GM23248 (cell line): ENCODE results near the gene TLE4. TPM values are rescaled to one million over a fixed set of nuclear protein-coding genes. Genes with fewer than 3 reads are reported as not detected.
A peak's percentile ranks its signal among the peaks of the same experiment; 100 is the strongest.

ENCODE experiments used
- DNase-seq: peaks from one replicate; pipeline ENCODE4 v3.0.0-alpha.2; 2015
- H2AFZ ChIP-seq: fragments of 200-600 bp; sonication (generic); 2 replicates; pipeline ENCODE4 v1.6.1; 2016; ENCODE audit warnings: antibody characterized with exemption
- H3F3A ChIP-seq: fragments of 200-600 bp; sonication (generic); 2 replicates; pipeline ENCODE4 v1.6.1; 2016; ENCODE audit warnings: mild to moderate bottlenecking, antibody characterized with exemption, mixed run types; ENCODE audit not compliant: insufficient read depth
- H3K27ac ChIP-seq: fragments of 200-600 bp; sonication (generic); 2 replicates; pipeline ENCODE4 v1.5.1; 2016; ENCODE audit warnings: mild to moderate bottlenecking
- H3K27me3 ChIP-seq: fragments of 200-600 bp; sonication (generic); replicated peaks from 2 replicates; pipeline ENCODE4 v1.6.1; 2016; ENCODE audit warnings: mild to moderate bottlenecking; ENCODE audit not compliant: insufficient read depth
- H3K36me3 ChIP-seq: fragments of 200-600 bp; sonication (generic); 2 replicates; pipeline ENCODE4 v1.6.1; 2016; ENCODE audit warnings: low read depth, mild to moderate bottlenecking
- H3K4me1 ChIP-seq: fragments of 200-600 bp; sonication (generic); 2 replicates; pipeline ENCODE4 v1.6.1; 2016; ENCODE audit warnings: mild to moderate bottlenecking; ENCODE audit not compliant: insufficient read depth
- H3K4me2 ChIP-seq: fragments of 200-600 bp; sonication (generic); one replicate; pipeline ENCODE4 v1.6.1; 2016; ENCODE audit warnings: mild to moderate bottlenecking; ENCODE audit not compliant: unreplicated experiment
- H3K4me3 ChIP-seq: fragments of 200-600 bp; sonication (generic); 2 replicates; pipeline ENCODE4 v1.5.1; 2016; ENCODE audit warnings: mild to moderate bottlenecking
- H3K79me2 ChIP-seq: fragments of 200-600 bp; sonication (generic); 2 replicates; pipeline ENCODE4 v1.6.1; 2016; ENCODE audit warnings: mild to moderate bottlenecking; ENCODE audit not compliant: insufficient read depth
- H3K9ac ChIP-seq: fragments of 200-600 bp; sonication (generic); 2 replicates; pipeline ENCODE4 v1.6.1; 2016; ENCODE audit warnings: mild to moderate bottlenecking
- H3K9me2 ChIP-seq: fragments of 200-600 bp; sonication (generic); 2 replicates; pipeline ENCODE4 v1.6.1; 2016; ENCODE audit warnings: mixed run types, mild to moderate bottlenecking, moderate library complexity; ENCODE audit not compliant: insufficient read depth
- H3K9me3 ChIP-seq: fragments of 200-600 bp; sonication (generic); one replicate; pipeline ENCODE4 v1.6.1; 2017; ENCODE audit warnings: low read depth
- H4K20me1 ChIP-seq: fragments of 200-600 bp; sonication (generic); 2 replicates; pipeline ENCODE4 v1.6.0; 2016; ENCODE audit not compliant: insufficient read depth
- EZH2 ChIP-seq: fragments of 200-600 bp; sonication (generic); IDR thresholded peaks from 2 replicates; pipeline ENCODE4 v1.6.1; 2018; ENCODE audit warnings: antibody characterized with exemption, mild to moderate bottlenecking; ENCODE audit not compliant: insufficient read depth, poor library complexity, severe bottlenecking
- EZH2phosphoT487 ChIP-seq: fragments of 200-600 bp; sonication (generic); IDR thresholded peaks from 2 replicates; pipeline ENCODE4 v1.6.1; 2018; ENCODE audit warnings: antibody characterized with exemption, moderate library complexity, mild to moderate bottlenecking, low read depth; ENCODE audit not compliant: insufficient read depth
- WGBS, 2 experiments: methylation state at CpG; one replicate each; pipeline ENCODE4 v1.1.6; 2015 to 2017; ENCODE audit warnings: low lambda C conversion rate in 2 of 2, low coverage in 1 of 2; ENCODE audit errors: missing lambda C conversion rate in 2 of 2; 5-methylcytosine and 5-hydroxymethylcytosine counted together
- in situ Hi-C: fragments of 300-500 bp; cut with MboI; formaldehyde crosslinking; loops from 2 replicates; pipeline ENCODE4 v1.15.0; 2020
- polyA plus RNA-seq: library from polyadenylated mRNA; unstranded; fragments of >200 nt; fragmentation: Nextera tagmentation; extraction: Ambion mirVana; gene quantifications from 2 replicates; pipeline ENCODE4 v1.2.1, GENCODE V29; 2016
- total RNA-seq: library from RNA; depleted of rRNA; stranded (reverse); fragments of >200 nt; shearing (Covaris generic); gene quantifications from 2 replicates; pipeline ENCODE4 v1.2.3, GENCODE V29; 2014

Gene TLE4
- total and polyA plus RNA-seq, 2 experiments from 2014 or later, result 29.5 to 37.8 TPM

- no peak overlapping the region for H3K4me3 ChIP-seq
- no peaks in the 10 kb centered on the region for H3K27me3 ChIP-seq
- DNase-seq, result peak; percentile 1
- no peaks in the 10 kb centered on the region for H3K9me2 ChIP-seq
- 93 to 98% methylated on average over 2 of the region's 2 CpGs for WGBS, 2 experiments
- H3K4me1 ChIP-seq, result peaks cover 13% of the 10 kb centered on the region
- no peaks in the 10 kb centered on the region for H3F3A ChIP-seq
- no peak for TF ChIP-seq EZH2
- no peak for TF ChIP-seq EZH2phosphoT487
- no peak overlapping the region for H3K9ac ChIP-seq
- H2AFZ ChIP-seq, result no peak overlapping the region
- no peaks in the 10 kb centered on the region for H3K9me3 ChIP-seq
- H3K4me2 ChIP-seq, result no peak overlapping the region
- H3K27ac ChIP-seq, result no peak overlapping the region
- H4K20me1 ChIP-seq, result no peaks in the 10 kb centered on the region
- no peaks in the 10 kb centered on the region for H3K36me3 ChIP-seq
- H3K79me2 ChIP-seq, result peaks cover 5% of the 10 kb centered on the region; the same call in 1 of the 2 replicates
- in situ Hi-C loops, result no loop called here
Measured at GRCh38 chr9:79694208-79694607, 122.4 kb downstream of the TLE4 start.

- Histone ChIP-seq H4K20me1 (no peaks in the 10 kb centered on the region), H3K9me2 (no peaks in the 10 kb centered on the region), H3K27ac (no peak overlapping the region), H3K79me2 (peaks cover 5% of the 10 kb centered on the region; the same call in 1 of the 2 replicates), H3K4me3 (no peak overlapping the region), H3K36me3 (no peaks in the 10 kb centered on the region), H3K9ac (no peak overlapping the region), H3K27me3 (no peaks in the 10 kb centered on the region), H3K9me3 (no peaks in the 10 kb centered on the region), H3K4me2 (no peak overlapping the region), H2AFZ (no peak overlapping the region), H3K4me1 (peaks cover 13% of the 10 kb centered on the region), H3F3A (no peaks in the 10 kb centered on the region)
- in situ Hi-C loops, result no loop called here
- 50 to 65% methylated on average over 1 of the region's 1 CpG for WGBS, 2 experiments
- TF ChIP-seq EZH2phosphoT487 (no peak), EZH2 (no peak)
- DNase-seq, result peak; percentile 78
Measured at GRCh38 chr9:79694676-79695400, 123.1 kb downstream of the TLE4 start.

- Histone ChIP-seq H4K20me1 (no peaks in the 10 kb centered on the region), H3K27ac (no peak overlapping the region), H3K9me2 (no peaks in the 10 kb centered on the region), H2AFZ (no peak overlapping the region), H3K9ac (no peak overlapping the region), H3K4me1 (peaks cover 13% of the 10 kb centered on the region), H3K9me3 (no peaks in the 10 kb centered on the region), H3K79me2 (peaks cover 5% of the 10 kb centered on the region; the same call in 1 of the 2 replicates), H3K36me3 (no peaks in the 10 kb centered on the region), H3F3A (no peaks in the 10 kb centered on the region), H3K4me2 (no peak overlapping the region), H3K4me3 (no peak overlapping the region), H3K27me3 (no peaks in the 10 kb centered on the region)
- TF ChIP-seq EZH2 (no peak), EZH2phosphoT487 (no peak)
- in situ Hi-C loops, result no loop called here
- no peak for DNase-seq
- WGBS, 2 experiments, result 76 to 79% methylated on average over 6 of the region's 6 CpGs
Measured at GRCh38 chr9:79695531-79696175, 123.9 kb downstream of the TLE4 start.

GRCh38 chr9:79698967-79699366, 127.2 kb downstream of the TLE4 start:
- Histone ChIP-seq H4K20me1 (no peaks in the 10 kb centered on the region), H3K9me3 (no peaks in the 10 kb centered on the region), H3F3A (no peaks in the 10 kb centered on the region), H3K4me2 (no peak overlapping the region), H3K36me3 (no peaks in the 10 kb centered on the region), H2AFZ (no peak overlapping the region), H3K79me2 (no peaks in the 10 kb centered on the region), H3K9ac (no peak overlapping the region), H3K27ac (no peak overlapping the region), H3K9me2 (no peaks in the 10 kb centered on the region), H3K4me1 (peaks cover 19% of the 10 kb centered on the region), H3K4me3 (no peak overlapping the region), H3K27me3 (no peaks in the 10 kb centered on the region)
- WGBS, 2 experiments, result 95 to 96% methylated on average over 2 of the region's 2 CpGs
- no peak for DNase-seq
- in situ Hi-C loops, result no loop called here
- no peak for TF ChIP-seq EZH2phosphoT487
